ENCODE results near the gene KLHL28. TPM values are rescaled to one million over a fixed set of nuclear protein-coding genes. Genes with fewer than 3 reads are reported as not detected.

KLHL28 gene
- polyA plus RNA-seq, 2 of the 4 experiments (the other 2 are of a cell fraction), result 3.4 to 8.3 TPM

DNA sequence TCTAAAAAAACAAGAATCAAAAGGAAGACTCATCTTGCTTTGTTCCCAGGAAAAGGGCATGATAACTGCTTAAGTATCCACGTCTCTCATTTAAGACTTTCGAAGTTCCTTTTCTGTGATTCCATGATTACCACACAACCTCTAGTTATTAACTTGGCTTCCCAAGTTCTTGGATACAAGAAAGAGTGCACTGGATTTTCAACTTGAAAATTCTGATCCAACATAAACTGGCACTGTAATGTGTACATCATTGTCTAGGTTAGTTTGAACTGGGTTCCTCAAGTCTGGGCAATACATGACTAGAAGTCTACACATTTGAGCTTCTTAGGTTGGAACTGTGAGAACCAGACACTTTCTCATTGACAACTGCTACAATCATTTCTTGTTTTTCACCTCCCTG lies 1.6 kb downstream of the KLHL28 start:
- POLR2A ChIA-PET, result interaction anchor here (2.2 kb wide), 1 partner anchor 125 kb away, joined by 8 read pairs; the partner anchor contains the start of gene PRPF39
- peak overlapping the region; percentile 76 to 87; a peak in 4 of 6 replicates for H3K27ac ChIP-seq
- CTCF ChIA-PET, result interaction anchor here (1.4 kb wide), 1 partner anchor 22 kb away, joined by 4 read pairs; no protein-coding TSS in a partner anchor
- no peaks in the 10 kb centered on the region for H3K9me3 ChIP-seq
- peak overlapping the region; percentile 76 for H3K4me3 ChIP-seq
- peak overlapping the region; percentile 93 for H3K4me2 ChIP-seq
- WGBS (ENCODE audit: missing lambda C conversion rate), result 8% methylated on average over 2 of the region's 2 CpGs
- no peak for ATAC-seq
- FAIRE-seq, result no peak
- peak in 1 of 2 experiments; percentile 6 for DNase-seq (ENCODE audit: low read depth in 1 of 2, low spot score in 1 of 2)
- TF ChIP-seq CHD4 (IDR thresholded peaks at IDR 0.05; ENCODE audit: borderline replicate concordance), result no peak
- TF ChIP-seq E2F6 (IDR thresholded peaks at IDR 0.05; ENCODE audit: borderline replicate concordance, low read depth), result no peak
- TF ChIP-seq TFCP2L1 (CRISPR knock-in tag; IDR thresholded peaks at IDR 0.05), result no peak
- TF ChIP-seq FOSB (CRISPR knock-in tag; IDR thresholded peaks at IDR 0.05), result no peak
- TF ChIP-seq, protein P1, sequence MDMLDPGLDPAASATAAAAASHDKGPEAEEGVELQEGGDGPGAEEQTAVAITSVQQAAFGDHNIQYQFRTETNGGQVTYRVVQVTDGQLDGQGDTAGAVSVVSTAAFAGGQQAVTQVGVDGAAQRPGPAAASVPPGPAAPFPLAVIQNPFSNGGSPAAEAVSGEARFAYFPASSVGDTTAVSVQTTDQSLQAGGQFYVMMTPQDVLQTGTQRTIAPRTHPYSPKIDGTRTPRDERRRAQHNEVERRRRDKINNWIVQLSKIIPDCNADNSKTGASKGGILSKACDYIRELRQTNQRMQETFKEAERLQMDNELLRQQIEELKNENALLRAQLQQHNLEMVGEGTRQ (IDR thresholded peaks at IDR 0.05), result no peak
- TF ChIP-seq CTCF (IDR thresholded peaks at IDR 0.05), result no peak
- no peak for TF ChIP-seq SMC3 (IDR thresholded peaks at IDR 0.05)
- TF ChIP-seq ZNF302 (CRISPR knock-in tag; IDR thresholded peaks at IDR 0.05), result no peak
- TF ChIP-seq EP300 (IDR thresholded peaks at IDR 0.05), result no peak
- no peak for TF ChIP-seq CEBPB (IDR thresholded peaks at IDR 0.05)
- TF ChIP-seq EHF (CRISPR knock-in tag; IDR thresholded peaks at IDR 0.05), result no peak
- no peak for TF ChIP-seq HOXA7 (CRISPR knock-in tag; IDR thresholded peaks at IDR 0.05)
- peaks cover 27% of the 10 kb centered on the region for H3K4me1 ChIP-seq

DNA sequence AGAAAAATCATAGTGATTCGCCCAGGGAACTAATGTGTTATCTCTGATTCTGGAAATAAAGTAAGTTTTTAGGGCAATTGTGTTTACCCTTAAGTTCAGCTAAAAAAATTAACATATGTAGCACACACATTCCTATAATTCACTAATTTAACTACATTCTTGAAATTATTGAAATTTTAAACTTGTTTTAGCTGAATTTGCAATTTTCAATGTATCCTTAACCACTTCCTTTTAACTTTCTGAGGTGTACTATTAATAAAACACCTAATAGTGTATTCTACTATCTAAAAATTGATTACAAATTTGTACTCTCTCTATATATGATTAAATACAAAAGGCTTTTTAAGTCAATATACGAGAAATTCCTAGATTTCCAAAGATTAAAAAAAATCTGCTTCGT lies 2.2 kb downstream of the KLHL28 start:
- ATAC-seq (no peak), DNase-seq (ENCODE audit: low read depth in 1 of 2, low spot score in 1 of 2) (no peak), FAIRE-seq (no peak)
- ChIA-PET POLR2A (no interaction called here), CTCF (no interaction called here)
- no peaks in the 10 kb centered on the region for H3K9me3 ChIP-seq
- TF ChIP-seq CTCF (IDR thresholded peaks at IDR 0.05), result no peak
- peak; percentile 82 for TF ChIP-seq MAFK (IDR thresholded peaks at IDR 0.05; ENCODE audit: partially characterized antibody)
- WGBS (ENCODE audit: missing lambda C conversion rate), result 67% methylated on average over 3 of the region's 3 CpGs
- no peak overlapping the region for H3K4me3 ChIP-seq
- peaks cover 27% of the 10 kb centered on the region for H3K4me1 ChIP-seq
- peak overlapping the region; percentile 93 for H3K4me2 ChIP-seq
- H3K27ac ChIP-seq, result no peak overlapping the region

- 97% methylated on average over 3 of the region's 3 CpGs for whole genome bisulfite sequencing (ENCODE audit: missing lambda C conversion rate)
- DNase-seq (ENCODE audit: low read depth in 1 of 2, low spot score in 1 of 2) (no peak), ATAC-seq (no peak), FAIRE-seq (no peak)
- ChIA-PET CTCF (no interaction called here), POLR2A (no interaction called here)
- Histone ChIP-seq H3K4me1 (peaks cover 27% of the 10 kb centered on the region), H3K27ac (no peak overlapping the region), H3K9me3 (no peaks in the 10 kb centered on the region), H3K4me2 (no peak overlapping the region), H3K4me3 (no peak overlapping the region)
- no peak for TF ChIP-seq HOXB5 (CRISPR knock-in tag; IDR thresholded peaks at IDR 0.05)
- no peak for TF ChIP-seq CBX8 (IDR thresholded peaks at IDR 0.05)
Observed at GRCh38 chr14:44956866-44957265, 4.9 kb downstream of the KLHL28 start.

DNA sequence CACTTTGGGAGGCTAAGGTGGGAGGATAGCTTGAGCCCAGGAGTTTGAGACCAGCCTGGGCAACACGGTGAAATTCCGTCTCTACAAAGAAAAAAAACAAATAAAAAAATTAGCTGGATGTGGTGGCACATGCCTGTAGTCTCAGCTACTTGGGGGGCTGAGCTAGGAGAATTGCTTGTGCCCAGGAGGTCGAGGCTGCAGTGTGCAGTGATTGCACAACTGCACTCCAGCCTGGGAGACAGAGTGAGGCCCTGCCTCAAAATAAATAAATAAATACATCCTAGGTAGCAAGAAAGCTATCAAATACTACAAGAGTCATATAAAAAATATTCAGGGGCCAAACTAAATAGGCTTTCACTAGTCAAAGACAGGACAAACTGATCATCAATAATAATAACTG lies 6.2 kb downstream of the KLHL28 start:
- FAIRE-seq (no peak), DNase-seq (ENCODE audit: low read depth in 1 of 2, low spot score in 1 of 2) (no peak), ATAC-seq (no peak)
- peaks cover 27% of the 10 kb centered on the region for H3K4me1 ChIP-seq
- no peaks in the 10 kb centered on the region for H3K9me3 ChIP-seq
- H3K4me3 ChIP-seq, result no peak overlapping the region
- 68% methylated on average over 3 of the region's 3 CpGs for WGBS (ENCODE audit: missing lambda C conversion rate)
- ChIA-PET POLR2A (no interaction called here), CTCF (interaction anchor here (1.1 kb wide), 1 partner anchor 42 kb away, joined by 3 read pairs; no protein-coding TSS in a partner anchor)
- no peak overlapping the region for H3K4me2 ChIP-seq
- H3K27ac ChIP-seq, result no peak overlapping the region
- TF ChIP-seq SREBF2 (IDR thresholded peaks at IDR 0.05) (no peak), RFX5 (IDR thresholded peaks at IDR 0.05) (no peak), KDM1A (IDR thresholded peaks at IDR 0.05; ENCODE audit: low read depth) (no peak), CBX2 (IDR thresholded peaks at IDR 0.05; ENCODE audit: borderline replicate concordance, low read depth) (no peak), TP53 (CRISPR knock-in tag; IDR thresholded peaks at IDR 0.05) (no peak), FOXS1 (CRISPR knock-in tag; IDR thresholded peaks at IDR 0.05) (no peak), RNF2 (IDR thresholded peaks at IDR 0.05; ENCODE audit: borderline replicate concordance, low read depth) (no peak), PHF8 (IDR thresholded peaks at IDR 0.05; ENCODE audit: borderline replicate concordance, low read depth) (no peak), RARB (CRISPR knock-in tag; IDR thresholded peaks at IDR 0.05) (no peak), HDAC2 (IDR thresholded peaks at IDR 0.05) (no peak), JUNB (IDR thresholded peaks at IDR 0.05) (no peak), EHF (CRISPR knock-in tag; IDR thresholded peaks at IDR 0.05) (no peak), CBX8 (IDR thresholded peaks at IDR 0.05) (no peak)
- TF ChIP-seq, protein P2, sequence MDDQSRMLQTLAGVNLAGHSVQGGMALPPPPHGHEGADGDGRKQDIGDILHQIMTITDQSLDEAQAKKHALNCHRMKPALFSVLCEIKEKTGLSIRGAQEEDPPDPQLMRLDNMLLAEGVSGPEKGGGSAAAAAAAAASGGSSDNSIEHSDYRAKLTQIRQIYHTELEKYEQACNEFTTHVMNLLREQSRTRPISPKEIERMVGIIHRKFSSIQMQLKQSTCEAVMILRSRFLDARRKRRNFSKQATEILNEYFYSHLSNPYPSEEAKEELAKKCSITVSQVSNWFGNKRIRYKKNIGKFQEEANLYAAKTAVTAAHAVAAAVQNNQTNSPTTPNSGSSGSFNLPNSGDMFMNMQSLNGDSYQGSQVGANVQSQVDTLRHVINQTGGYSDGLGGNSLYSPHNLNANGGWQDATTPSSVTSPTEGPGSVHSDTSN (IDR thresholded peaks at IDR 0.05), result no peak

Data from A549 (cell line).